KMS-11 (cell line): ENCODE measurements around the gene PRKAR1B.

ENCODE experiments used
- H2AFZ ChIP-seq: fragments of 200-600 bp; sonication (generic); 2 replicates; pipeline ENCODE4 v1.6.1; 2016; ENCODE audit warnings: antibody characterized with exemption, mixed run types, low read depth
- H3K27ac ChIP-seq: fragments of 200-600 bp; sonication (generic); 2 replicates; pipeline ENCODE4 v1.6.1; 2016; ENCODE audit warnings: mild to moderate bottlenecking, mixed run types
- H3K27me3 ChIP-seq: fragments of 200-600 bp; sonication (generic); 2 replicates; pipeline ENCODE4 v1.6.1; 2017; ENCODE audit warnings: mild to moderate bottlenecking, low read depth, mixed run types, moderate library complexity; ENCODE audit not compliant: insufficient read depth
- H3K36me3 ChIP-seq: fragments of 200-600 bp; sonication (generic); 2 replicates; pipeline ENCODE4 v1.6.1; 2017; ENCODE audit warnings: mild to moderate bottlenecking, mixed run types; ENCODE audit not compliant: insufficient read depth
- H3K4me1 ChIP-seq: fragments of 200-600 bp; sonication (generic); 2 replicates; pipeline ENCODE4 v1.6.1; 2016; ENCODE audit warnings: mild to moderate bottlenecking, low read depth, mixed run types; ENCODE audit not compliant: poor library complexity, severe bottlenecking
- H3K4me2 ChIP-seq: fragments of 200-600 bp; sonication (generic); 2 replicates; pipeline ENCODE4 v1.7.0; 2016; ENCODE audit warnings: mild to moderate bottlenecking, mixed run types
- H3K4me3 ChIP-seq: fragments of 200-600 bp; sonication (generic); IDR thresholded peaks from 2 replicates; pipeline ENCODE4 v1.6.1; 2017; ENCODE audit warnings: low read depth, low read length, mixed read lengths; ENCODE audit not compliant: insufficient read depth
- H3K79me2 ChIP-seq: fragments of 200-600 bp; sonication (generic); 2 replicates; pipeline ENCODE4 v1.6.1; 2016; ENCODE audit warnings: low read depth, mixed run types; ENCODE audit not compliant: insufficient read depth
- H3K9ac ChIP-seq: fragments of 200-600 bp; sonication (generic); 2 replicates; pipeline ENCODE4 v1.6.1; 2016; ENCODE audit warnings: mild to moderate bottlenecking, mixed run types
- H4K20me1 ChIP-seq: fragments of 200-600 bp; sonication (generic); 2 replicates; pipeline ENCODE4 v1.6.1; 2016; ENCODE audit warnings: mild to moderate bottlenecking, mixed run types; ENCODE audit not compliant: insufficient read depth
- CTCF ChIP-seq: fragments of 200-600 bp; sonication (generic); conservative IDR thresholded peaks from 2 replicates; pipeline ENCODE4 v1.6.1; 2017; ENCODE audit warnings: low read depth, mild to moderate bottlenecking, antibody characterized with exemption, low read length, moderate library complexity, mixed read lengths

Gene PRKAR1B

GRCh38 chr7:542131-542712 is 184.9 kb downstream of the PRKAR1B start:
- TF ChIP-seq CTCF = no peak
- Histone ChIP-seq H3K4me2 (no peak overlapping the region), H3K79me2 (no peaks in the 10 kb centered on the region), H3K9ac (no peak overlapping the region), H3K36me3 (no peaks in the 10 kb centered on the region), H3K4me3 (no peak overlapping the region), H2AFZ (no peak overlapping the region), H3K27ac (no peak overlapping the region), H4K20me1 (no peaks in the 10 kb centered on the region), H3K4me1 (no peaks in the 10 kb centered on the region), H3K27me3 (no peaks in the 10 kb centered on the region; the same call in 1 of the 2 replicates)

GRCh38 chr7:541661-542060 is 185.4 kb downstream of the PRKAR1B start:
- Histone ChIP-seq H3K4me3 (no peak overlapping the region), H3K27me3 (no peaks in the 10 kb centered on the region; the same call in 1 of the 2 replicates), H2AFZ (no peak overlapping the region), H3K9ac (no peak overlapping the region), H3K27ac (no peak overlapping the region), H3K4me1 (no peaks in the 10 kb centered on the region), H4K20me1 (no peaks in the 10 kb centered on the region), H3K36me3 (no peaks in the 10 kb centered on the region), H3K4me2 (no peak overlapping the region), H3K79me2 (no peaks in the 10 kb centered on the region)
- no peak for TF ChIP-seq CTCF

GRCh38 chr7:540997-541396 is 186.1 kb downstream of the PRKAR1B start:
- no peaks in the 10 kb centered on the region for H3K4me1 ChIP-seq
- no peaks in the 10 kb centered on the region for H4K20me1 ChIP-seq
- H3K27me3 ChIP-seq = no peaks in the 10 kb centered on the region; the same call in 1 of the 2 replicates
- H3K27ac ChIP-seq = no peak overlapping the region
- H3K9ac ChIP-seq = no peak overlapping the region
- no peak overlapping the region for H3K4me2 ChIP-seq
- H2AFZ ChIP-seq = no peak overlapping the region
- H3K79me2 ChIP-seq = no peaks in the 10 kb centered on the region
- H3K36me3 ChIP-seq = no peaks in the 10 kb centered on the region
- TF ChIP-seq CTCF = no peak
- no peak overlapping the region for H3K4me3 ChIP-seq

GRCh38 chr7:540579-540978 is 186.5 kb downstream of the PRKAR1B start:
- Histone ChIP-seq H3K9ac (no peak overlapping the region), H3K4me2 (no peak overlapping the region), H3K27ac (no peak overlapping the region), H3K27me3 (peaks cover under 1% of the 10 kb centered on the region; the same call in 1 of the 2 replicates), H3K4me3 (no peak overlapping the region), H3K4me1 (no peaks in the 10 kb centered on the region), H3K79me2 (no peaks in the 10 kb centered on the region), H4K20me1 (no peaks in the 10 kb centered on the region), H3K36me3 (no peaks in the 10 kb centered on the region), H2AFZ (no peak overlapping the region)
- TF ChIP-seq CTCF = no peak
